ENCODE results near the gene OAF.
A peak's percentile ranks its signal among the peaks of the same experiment; 100 is the strongest.

The OAF gene

DNA sequence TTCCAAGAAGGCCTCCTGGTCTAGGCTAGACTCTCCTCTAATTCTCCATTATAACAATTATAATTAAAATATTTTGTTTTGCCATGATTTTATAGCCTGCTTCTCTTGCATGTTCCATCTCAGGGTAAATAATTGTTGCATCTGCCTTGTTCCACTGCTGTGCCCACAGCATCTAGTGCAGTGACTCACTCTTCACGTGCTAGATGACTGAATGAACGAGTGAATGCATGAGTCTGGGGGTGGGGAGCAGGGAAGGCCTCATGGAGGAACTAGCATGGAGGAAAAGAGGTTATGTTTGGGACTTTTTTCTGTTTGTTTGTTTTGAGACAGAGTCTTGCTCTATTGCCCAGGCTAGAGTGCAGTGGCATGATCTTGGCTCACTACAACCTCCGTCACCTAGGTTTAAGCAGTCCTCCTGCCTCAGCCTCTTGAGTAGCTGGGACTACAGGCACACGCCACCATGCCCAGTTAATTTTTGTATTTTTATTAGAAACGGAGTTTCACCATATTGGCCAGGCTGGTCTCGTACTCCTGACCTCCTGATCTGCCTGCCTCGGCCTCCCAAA lies 5.2 kb upstream of the OAF start:
- no peak for DNase-seq

DNA sequence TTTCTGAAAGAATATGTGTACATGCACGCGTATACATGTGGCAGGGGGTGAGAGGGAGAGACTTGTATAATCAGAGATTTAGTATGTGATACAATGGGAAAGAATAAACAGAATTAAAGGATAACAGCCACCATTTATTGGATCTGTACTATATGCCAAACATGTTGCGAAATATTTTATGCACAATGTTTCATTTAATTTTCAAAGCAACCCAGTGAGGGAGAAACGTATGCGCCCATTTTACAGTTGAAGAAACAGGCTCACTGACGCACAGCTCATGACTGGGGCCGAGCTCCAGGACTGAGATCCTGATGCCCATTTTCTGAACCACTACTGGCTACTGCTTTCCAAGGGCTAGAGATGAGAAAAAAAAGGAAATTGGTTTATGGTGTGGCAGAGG lies 3.3 kb upstream of the OAF start:
- DNase-seq: no peak

DNA sequence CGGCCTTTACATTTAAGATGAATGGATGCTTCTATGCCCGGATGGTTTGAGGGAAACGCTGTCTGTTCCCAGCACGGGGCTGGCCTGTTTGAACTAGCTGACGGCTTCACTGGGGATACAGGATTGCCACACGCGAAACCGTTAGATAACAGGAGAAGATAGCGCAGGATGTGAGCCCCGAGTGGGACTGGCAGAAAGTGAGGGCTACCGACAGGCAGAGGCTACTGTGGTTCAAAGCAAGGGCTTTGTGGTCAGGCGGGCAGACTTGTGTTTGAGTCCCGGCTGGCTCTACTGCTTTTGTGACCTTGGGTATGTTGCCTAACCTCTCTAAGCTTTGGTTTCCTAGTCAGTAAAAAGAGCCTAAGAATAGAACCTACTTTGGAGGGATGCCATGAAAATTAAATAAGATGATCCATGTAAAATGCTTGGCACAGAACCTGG lies 2.8 kb upstream of the OAF start:
- peak; percentile 24 for DNase-seq

DNA sequence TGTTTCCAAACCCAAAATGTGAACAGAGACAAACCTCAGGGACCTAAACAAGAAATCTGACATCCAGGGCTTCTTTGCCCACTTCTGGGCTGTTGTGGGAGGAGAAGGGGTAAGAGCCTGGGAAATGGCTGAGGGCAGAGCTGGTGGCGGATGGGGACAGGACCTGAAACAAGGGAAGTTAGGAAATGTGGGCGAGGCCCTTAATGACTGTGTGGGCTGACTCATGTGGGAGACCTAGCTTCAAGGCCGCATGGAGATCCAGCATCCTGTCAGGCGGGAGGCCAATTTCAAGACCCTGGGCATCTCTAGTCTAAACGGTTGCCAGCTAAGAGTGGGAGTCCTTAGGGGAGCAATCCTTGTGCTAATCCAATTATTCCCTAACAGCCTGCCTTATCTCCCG lies 2.1 kb upstream of the OAF start:
- DNase-seq: no peak

DNA sequence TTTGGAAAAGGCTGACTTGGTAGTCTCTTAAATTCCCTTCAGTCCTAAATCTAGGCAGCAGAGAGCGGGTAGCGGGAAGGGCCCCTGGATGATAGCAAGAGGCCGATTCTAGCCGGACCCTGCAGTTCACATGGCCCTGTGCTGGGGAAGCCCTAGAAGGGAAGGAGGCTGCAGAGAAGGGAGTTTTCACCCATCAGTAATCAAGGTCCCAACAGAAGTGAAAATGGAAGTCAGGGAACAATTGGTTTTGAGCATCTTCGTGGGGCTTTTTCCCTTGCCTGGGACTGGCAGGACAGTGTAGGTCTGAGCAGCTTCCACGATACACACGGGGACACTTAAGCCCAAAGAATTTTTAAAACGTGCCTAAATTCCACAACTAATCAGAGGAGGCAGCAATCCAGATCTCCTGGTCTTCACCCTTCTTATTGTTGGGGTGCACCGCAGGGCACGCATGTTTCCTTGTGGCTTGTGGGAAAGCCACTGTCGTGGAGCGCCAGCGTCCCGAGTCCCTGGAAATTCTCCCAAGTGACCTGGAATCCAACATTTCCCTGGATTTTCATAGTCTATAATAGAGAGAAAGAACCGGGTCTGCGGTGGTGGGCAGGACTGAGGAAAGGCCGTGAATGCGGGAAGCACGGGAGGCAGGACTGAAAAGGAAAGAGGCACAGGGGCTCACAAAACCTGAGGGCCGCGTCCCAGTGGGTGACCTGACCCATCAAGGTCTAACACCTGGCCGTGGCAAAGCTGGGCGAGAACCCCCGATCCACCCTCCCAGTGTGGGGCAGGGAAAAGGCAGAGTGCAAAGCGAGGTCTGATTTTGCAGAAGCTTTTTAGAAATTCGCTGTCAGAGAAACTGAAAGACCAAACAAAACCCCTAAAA lies 846 bp upstream of the OAF start:
- DNase-seq: no peak

DNA sequence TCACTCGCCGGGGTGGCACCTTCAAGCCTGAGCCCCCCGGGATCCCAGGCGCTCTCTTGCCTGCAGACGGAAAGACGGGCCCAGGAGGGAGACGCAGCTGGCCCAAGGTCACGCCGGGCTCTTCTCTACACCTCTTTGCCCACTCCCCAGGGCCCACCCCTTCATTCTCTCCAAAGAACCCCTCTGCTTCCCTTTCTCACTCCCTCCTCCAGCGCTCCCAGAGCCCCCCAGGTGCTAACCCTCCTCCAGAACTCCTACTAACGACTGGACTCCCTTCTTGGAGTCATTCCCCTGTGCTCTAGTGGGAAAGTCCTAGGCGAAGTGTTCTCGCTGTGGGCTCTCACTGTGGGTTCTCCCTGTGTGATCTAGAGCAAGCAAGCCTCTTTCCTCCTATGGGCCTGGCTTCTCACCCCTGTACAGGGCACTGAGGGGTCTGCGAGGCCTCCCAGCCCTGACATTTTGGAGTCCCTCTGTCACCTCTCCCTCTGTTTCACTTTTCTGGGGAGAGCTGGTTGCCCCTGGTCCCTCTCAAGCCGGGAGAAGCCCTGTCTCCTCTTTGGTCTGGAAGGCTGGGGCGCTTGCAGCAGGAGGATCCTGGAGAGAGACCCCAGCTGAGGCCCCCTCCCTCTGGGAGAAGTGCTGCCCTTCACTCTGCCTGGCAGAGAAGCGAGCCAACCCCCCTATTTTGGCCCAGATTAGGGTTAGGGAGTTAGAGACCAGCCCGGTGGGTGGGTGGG lies 858 bp downstream of the OAF start:
- peak; percentile 7 for DNase-seq

DNA sequence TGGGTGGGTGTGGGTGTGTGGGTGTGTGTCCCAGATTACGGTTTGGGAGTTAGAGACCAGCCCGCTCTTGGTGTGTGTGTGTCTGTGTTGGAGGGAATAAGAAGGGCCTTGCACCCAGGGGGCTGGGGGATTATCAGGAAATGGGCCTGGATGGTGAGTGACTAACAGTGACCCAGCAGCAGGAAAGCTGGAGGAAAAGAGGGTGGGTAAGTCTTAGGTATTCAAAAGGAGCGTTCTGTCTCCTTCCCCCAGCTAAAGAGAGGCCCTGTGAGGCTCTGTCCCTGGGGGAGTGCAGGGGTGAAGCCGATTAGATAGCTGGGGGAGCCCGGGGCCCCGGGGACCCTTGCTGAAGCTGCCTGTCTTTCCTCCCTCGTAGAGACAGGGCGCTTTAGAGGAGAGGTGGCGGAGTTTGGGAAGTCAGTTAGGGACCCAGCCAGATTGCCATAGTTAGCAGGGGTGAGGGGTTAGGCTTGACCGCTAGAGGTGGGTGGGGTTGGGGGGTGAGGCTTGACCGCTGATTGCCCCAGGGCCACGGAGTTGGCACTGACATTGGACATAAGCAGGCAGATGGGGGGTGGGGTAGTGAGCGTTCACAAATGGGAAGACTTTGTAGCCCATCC lies 1.5 kb downstream of the OAF start:
- DNase-seq: no peak

DNA sequence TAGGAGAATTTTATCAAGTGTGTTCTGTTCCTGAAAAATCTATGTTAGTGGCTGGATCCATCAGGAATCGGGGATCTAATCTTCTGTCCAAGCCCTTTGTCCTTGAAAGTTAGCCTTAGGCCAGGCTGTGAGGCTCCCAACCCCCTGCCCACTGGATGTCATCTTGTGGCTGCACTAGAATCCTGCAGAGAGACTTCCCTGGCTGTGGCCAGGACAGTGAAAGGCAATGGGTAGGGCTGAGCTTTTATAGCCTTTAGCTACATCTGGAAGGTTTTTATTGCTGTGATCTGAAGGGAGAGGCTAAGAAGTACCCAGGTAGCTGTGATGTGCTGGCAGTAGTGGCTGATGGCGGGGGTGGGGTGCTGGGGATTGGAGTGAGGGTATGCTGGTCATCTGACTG lies 2.1 kb downstream of the OAF start:
- DNase-seq: no peak

DNA sequence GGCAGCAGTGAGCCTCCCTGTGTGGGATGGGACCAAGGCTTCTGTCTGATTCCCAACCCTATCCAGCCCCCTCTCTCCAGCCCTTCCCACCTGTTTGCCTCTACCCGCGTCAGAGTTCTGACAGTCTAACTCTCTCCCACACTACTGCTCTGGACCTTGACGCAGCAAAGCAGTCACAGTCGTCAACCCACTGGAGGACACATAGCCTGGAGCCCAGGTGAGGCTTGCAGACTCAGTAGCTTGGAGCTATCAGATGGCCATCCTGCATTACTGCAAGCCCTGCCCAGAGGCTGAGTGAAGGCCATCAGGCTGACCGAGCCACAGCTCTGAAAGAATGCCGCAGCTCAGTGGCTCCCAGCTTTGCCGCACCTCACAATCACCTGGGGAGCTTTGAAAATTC lies 3.7 kb downstream of the OAF start:
- DNase-seq: no peak

DNA sequence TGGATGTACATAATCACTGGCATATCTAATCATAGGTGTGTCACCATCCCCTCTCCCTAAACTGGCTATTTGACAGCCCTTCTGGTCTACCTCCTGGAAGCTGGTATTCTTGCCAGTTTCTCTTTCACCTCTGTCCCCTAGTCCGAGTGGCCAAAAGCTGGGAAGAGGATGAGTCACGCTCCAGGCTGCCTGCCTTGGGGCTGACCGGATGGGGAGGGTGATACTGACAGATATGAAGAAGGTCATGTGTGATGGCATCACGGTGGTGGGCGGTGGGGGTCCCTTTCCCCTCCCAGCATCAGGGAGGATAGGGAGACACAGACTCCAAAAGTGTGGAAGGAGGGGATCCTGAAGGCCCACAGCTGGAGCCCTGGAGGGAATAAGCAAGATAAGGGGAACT lies 4.8 kb downstream of the OAF start:
- DNase-seq: no peak

DNA sequence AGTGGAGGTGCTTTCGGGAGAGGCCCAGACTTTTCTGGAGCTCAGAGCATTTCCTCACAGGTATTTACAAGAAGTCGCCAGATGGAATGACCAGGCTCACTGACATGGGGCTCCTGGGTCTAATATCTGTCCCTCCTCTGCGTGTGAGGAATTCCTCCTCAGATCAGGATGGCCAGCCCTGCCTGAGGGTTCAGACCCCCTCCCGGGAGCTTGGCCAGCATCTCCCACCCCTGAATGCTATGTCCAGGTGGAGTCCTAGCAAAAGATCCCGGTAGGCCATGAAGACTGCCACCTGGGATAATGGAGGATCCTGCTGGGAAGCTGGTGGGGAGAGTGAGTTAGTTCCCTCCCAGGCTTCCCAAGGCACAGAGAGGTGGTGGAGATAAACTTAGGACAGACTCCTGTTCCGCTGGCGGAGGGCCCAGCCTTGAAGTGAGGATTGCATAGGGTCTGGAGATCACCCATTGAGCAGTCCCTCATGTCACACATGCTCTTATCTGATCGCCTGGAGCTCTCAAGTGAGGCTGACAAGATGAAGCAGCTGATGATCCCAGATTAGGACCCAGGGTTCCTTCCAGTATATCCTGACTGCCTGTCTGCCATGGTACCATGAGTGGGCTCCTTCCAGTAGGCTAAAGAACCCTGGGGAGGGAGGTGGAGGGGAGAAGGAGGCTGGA lies 5.7 kb downstream of the OAF start:
- no peak for DNase-seq

DNA sequence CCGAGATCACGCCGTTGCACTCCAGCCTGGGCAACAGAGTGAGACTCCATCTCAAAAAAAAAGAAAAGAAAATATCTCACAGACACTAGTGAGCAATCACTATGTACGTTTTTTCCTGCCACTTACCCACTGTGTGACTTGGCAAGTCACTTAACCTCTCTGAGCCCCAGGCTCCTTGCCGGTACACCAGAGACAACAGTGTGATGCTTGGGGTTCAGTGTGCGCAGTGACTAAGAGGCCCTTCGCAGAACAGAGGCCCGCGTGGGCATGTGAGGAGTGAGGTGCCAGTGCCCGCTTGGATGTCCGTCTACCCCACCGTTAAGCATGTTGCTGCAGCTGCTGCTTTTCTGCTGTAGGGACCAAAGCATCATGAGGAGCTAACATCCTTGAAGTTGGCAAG lies 6.7 kb downstream of the OAF start:
- no peak for DNase-seq

DNA sequence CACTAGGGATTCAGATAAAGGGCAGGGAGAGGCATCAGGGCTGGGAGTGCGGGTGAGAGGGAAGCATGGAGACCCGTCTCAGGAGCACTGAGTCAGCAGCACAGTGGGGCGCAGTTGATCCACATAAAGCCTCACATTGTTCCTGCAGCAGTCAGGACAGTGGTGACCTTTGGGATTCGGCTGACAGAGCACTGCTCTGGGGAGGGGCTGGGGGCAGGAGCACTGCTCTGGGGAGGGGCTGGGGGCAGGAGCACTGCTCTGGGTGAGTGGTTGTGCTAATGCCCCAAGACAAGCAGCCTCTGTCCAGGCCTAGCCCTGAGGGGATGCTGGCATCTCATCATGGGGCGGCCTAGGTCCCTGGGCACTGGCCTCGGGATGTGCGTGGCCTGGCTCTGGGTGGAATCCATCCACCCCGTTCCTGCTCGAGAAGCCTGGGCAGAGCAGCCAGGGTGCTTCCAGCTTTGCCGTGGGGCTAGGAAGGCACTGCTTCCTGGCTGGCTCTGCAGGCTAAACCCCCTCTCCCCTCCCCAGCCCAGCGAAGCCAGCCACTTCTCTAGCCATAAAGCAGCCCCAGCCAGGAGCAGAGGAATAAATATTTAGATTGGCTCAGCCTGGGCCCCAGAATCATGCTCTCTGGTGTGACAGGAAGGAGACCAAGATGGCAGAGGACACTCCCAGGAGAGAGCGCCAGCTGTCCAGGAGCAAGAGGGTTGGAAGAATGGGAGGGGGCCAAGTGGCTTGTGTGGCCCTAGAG lies 7.3 kb downstream of the OAF start:
- no peak for DNase-seq

DNA sequence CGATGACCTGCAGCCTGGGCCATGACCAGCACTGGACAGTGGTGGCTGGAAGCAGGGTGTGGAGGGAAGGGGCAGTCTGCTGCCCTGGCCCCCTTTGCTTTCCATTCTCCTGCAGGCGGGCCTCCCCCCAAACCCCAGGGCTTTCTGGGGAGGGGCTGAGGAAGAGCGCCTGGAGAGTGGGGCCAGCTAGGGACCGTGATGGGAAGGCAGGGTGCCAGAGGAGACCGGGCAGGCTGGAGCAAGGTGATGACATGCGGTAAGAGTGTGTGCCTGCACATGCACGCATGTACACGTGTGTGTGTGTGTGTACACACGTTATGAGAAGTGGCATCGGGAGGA lies 7.8 kb downstream of the OAF start:
- DNase-seq: no peak

DNA sequence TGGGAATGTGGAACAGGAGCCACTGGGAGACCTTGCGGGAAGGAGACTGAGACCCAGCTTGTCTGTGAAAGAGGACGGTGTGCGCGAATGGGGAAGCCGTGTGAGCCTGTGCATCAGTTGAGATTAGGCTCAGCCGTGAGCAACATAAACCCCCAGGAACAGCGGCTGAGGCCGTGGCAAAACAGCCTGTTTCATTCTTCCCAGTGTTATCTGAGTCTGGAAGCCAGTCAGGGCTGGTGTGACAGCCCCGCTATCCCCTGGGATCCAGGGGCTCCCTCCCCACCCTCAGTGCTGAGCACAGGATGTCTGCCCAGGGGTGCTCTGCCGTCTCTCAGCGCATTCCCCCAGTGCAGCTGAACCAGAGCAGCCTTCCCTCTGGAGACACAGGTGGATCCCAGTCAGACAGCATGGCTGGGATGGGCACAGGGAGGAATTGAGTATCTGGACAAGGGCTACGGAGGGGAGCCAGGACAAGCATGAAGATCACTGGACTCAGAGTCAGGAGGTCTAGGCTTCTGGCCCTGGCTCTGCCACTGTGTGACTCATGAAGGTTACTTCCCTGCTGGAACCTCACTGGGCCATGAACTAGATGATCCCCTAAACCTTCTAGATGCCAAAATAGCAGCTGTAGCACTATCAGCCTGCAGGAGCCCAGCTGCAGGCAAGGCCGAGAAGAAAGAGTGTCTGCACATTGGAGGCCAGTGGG lies 8.6 kb downstream of the OAF start:
- no peak for DNase-seq

DNA sequence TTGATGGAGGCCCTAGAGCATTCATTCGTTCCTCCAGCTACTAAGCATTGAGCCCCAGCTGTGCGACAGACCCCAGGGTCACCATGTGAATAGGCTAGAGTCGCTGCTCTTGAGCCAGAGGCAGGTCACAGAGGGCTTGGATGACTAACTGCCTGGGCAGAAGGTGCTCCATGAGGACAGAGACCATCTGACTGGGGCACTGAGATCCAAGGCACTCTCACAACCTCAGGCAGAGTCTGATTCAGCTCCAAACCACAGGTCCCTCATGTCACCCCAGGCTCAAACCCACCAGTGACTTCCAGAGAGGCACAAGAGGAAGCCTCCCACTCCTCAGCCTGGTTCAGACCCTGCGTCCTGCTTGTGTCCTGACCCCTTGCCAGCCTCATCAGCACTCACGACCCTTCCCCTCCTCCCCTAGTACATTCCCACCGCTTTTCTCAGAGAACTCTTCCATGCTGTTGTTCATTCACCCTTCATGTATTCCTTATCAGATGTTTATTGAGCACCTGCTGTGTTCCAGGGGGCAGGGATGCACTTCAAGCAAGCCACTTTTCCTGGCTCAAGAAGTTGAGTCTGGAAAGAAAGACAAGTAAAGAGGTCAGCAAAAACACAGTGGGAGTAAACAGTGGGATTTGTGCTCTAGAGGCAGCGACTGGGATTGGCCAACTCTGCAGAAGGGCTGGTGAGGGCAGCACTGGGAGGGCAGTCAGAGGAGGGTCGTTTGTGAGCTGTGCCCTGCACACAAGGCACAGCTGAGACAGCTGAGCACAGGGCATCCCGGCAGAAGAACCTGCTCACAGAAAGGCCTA lies 9.3 kb downstream of the OAF start:
- no peak for DNase-seq

DNA sequence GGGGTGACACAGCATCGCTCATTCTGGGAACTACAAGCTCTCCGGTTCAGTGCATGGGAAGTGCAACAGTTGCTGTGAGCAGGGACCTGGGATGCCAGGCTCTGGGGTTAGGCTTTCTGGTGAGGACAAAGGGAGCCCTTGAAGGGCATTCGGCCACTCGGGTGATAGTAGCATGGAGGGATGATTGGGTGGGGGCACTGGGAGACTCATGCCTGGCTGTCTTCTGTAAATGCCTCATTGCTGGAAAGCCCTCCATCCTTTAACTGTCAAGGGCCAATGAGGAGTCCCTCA lies 9.9 kb downstream of the OAF start:
- no peak for DNase-seq

DNA sequence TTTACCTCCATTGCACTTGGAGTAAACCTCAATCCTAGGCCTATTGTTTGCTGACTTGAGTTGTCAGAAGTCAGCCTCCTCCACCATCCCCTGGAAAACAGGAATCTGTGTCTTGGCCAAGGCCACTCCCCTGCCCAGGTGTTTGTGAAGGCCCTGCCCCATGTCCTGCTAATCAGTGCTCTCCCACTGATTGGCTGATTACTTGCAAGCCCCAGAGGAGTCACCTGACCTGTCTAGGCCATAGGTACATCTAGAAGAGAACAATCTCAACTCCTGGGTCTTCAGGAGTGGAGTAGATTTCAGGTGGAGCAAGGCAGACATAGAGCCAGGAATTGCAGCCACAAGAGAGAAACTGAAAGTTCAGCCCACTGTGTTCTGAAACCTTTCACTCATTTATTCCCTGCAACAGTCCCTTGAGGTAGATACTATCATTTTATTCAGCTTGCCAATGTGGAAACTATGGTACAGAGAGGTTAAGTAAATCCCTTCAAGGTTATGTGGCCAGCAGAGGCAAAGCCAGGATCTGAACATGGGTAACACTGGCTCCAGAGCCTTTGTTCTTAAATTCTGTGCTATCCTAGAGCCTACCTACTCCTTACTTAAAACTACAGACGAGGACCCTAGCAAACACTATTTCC lies 10.4 kb downstream of the OAF start:
- no peak for DNase-seq

DNA sequence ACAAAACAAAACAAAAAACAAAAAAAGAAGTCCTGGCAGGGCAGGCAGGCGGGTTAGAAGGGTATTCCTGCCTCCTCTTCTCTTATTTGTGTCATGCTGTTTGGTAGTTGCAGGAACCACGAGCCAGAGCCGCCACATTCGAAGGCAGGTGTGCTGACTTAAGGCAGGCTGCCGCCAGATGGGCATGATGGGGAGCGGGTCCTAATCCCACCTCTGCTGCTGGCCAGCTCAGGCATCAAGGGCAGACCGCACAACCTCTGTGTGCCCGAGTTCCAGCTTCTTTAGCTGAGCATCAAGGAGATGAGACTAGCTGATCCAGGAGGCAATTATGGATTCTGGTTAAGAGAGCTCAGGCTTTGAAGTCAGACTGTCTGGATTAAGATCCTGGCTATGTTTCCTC lies 12.1 kb downstream of the OAF start:
- DNase-seq: no peak

DNA sequence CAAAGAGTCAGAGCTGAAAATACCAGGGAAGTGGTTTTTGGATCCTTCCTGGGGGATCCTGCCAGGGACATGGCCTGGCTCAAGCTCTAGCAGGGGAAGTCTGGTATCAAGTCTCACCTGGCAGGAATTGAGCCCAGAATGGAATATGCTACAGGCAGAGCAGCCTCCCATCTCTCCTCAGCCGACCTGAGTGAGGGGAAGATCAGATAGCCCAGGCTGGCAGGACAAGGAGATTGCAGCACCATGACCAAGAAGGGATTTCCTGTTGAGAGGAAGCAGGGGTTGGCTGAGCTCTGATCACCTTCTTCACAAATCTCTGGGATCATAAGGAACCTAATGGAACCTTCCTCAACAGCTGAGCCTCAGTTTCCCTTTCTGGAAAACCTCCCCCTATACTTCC lies 13.0 kb downstream of the OAF start:
- no peak for DNase-seq

DNA sequence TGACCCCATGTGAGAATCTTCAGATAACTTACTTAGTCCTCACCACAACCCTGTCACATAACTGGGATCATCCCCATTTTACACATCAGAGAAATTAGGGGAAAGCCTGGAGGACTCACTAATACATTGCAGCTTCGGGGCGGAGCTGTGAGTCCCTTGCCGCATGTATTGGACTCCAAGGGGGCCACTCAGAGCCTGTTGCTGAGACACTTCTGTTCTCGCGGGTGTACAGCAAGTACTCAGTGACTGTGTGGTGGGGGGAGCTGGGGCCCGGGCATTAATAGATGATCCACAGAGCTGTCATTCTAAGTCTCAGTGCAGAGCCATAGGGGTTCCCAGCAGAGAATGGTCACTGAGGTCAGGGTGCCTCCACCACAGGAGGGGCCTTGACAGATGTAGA lies 13.5 kb downstream of the OAF start:
- no peak for DNase-seq

Data from hematopoietic multipotent progenitor cell treated with erythropoietin and hydrocortisone succinate and interleukin-3 and kit ligand, for 8 days (in vitro differentiated cells).